ENCODE results near the gene SDK2.

Gene SDK2

GRCh38 chr17:73610331-73610911 is 33.8 kb downstream of the SDK2 start:
- no peak for DNase-seq (ENCODE audit: low spot score)

DNA sequence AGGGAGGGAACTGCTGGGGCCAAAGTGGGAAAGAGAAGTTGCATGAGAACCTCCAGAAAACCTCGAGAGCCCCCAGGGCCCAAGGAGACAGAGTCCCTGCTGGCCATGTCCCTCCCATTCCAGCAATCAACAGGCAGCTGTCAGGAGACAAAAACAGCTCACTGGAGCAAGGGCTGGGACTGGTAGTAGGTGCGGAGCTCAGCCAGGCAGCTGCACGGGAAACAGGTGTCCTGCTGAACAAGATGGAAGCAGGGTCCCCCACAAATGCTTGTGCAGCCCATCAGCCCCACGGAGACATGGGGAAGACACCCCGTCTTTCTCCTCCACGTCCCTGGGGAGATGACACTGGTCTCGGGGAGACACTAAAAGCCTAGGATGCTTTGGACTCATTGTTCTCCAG is 34.5 kb downstream of the SDK2 start:
- no peak for DNase-seq (ENCODE audit: low spot score)

DNA sequence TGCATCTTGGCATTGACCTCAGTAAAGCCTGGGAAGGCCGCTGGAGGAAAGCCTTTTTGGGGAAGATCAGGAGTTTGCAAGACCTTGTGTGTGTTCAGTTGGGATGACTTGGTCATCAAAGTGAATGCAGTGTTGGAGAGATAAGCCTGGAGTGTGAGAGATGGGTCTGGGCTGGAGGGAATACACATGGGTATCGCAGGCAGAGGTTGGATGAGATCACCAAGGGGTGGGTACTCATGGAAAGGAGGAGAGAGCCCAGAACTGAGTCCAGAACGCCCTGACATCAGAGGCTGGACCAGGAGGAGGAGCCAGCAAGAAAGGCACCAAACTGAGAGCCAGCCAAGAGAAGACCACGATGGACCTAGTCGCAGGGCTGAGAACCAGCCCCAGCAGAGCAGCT is 35.2 kb downstream of the SDK2 start:
- DNase-seq (ENCODE audit: low spot score): no peak

- no peak for DNase-seq (ENCODE audit: low spot score)
Measured at GRCh38 chr17:73605444-73605843, 38.8 kb downstream of the SDK2 start.

DNA sequence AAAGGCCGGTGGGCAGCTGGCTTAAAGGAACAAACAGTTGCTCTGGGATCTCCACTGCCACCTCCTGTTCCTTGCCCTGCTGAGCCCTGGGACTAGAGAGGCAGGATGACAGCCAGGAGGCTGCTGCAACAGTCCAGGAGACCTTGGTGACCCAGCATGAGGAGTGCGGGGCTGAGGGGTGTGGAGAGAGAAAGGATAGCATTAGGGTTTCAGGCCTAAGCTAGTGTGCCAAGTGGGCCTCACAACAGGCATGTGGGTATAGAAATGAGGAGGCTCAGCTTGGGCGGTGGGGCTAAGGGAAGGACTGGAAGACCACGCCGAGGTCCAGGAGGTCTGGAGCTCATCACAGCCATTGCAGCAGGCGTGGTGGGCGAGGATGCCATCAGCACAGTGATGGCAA is 39.8 kb downstream of the SDK2 start:
- no peak for DNase-seq (ENCODE audit: low spot score)

DNA sequence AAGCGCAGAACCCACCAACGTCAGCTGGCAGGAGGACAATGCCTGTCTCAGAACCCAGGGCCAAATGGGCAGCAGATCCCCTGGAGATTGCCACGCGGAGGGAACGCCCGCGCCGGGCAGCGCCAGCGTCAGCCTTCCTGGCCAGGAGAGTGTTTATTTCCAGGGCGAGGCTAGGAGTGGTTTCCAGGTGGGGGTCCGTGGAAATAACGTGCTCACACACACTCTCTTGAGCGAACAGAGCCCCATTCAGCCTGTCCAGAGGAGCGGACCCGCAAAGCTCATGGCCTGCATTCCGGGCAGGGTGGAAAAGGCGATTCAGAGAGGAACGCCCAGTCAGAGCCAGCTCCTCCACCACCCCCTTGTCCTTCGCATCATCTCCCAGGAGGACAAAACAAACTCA is 40.3 kb downstream of the SDK2 start:
- DNase-seq (ENCODE audit: low spot score): no peak

DNA sequence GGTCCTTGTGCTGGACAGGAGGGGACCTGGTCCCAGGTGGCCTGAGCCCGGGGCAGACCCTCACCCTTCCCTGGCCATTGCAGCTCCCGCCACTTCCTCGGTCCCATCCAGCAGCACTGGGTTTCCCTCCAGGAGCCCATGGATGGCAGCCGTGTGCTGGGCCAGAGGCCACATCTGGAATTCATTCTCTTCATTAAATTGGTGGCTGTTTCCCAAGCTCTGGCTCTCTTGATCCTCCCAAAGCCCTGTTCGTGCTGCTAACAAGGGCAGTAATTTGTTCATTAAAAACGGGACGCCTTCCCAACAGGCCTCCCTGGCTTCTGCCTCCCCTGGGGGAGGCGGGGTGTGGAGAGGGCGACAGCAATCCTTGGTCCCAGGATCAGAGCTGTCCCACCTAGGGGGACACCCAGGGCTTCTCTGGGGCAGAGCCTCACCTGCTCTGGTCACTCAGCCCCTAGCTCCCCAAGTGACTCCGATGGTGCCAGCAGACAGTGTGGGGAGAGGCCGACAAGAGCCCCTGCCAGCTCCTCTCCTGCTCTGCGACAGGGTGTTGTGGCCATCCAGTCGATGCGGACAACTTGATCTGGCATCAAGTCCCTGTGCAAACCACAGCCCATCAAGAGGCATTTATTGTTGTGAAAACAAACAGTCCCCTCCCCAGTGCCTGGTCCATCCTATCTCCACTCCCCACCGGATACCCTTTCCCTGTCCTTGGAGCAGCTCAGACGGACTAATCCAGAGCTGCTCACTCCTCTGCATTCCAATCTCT is 44.0 kb downstream of the SDK2 start:
- DNase-seq (ENCODE audit: low spot score): no peak

DNA sequence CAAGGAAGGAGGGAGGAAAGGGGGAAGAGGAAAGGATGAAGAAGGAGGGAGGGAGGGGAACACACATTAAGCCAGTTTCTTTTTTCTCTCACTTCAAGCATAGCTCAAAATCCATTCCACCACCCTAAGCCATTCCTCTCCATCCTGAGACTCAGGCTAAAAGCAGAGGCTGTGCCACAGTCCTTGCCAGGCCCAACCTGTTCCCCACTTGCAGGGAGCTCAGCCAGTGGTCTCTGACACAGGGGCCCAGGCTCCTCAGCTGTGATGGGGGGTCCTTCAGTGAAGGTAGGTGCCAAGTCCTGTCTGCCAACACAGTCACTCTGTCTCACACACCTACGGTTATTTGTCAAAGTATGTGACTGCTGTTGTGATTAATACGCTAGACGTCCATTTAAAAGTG is 44.6 kb downstream of the SDK2 start:
- no peak for DNase-seq (ENCODE audit: low spot score)

- DNase-seq (ENCODE audit: low spot score): no peak
Measured at GRCh38 chr17:73598212-73598611, 46.0 kb downstream of the SDK2 start.

DNA sequence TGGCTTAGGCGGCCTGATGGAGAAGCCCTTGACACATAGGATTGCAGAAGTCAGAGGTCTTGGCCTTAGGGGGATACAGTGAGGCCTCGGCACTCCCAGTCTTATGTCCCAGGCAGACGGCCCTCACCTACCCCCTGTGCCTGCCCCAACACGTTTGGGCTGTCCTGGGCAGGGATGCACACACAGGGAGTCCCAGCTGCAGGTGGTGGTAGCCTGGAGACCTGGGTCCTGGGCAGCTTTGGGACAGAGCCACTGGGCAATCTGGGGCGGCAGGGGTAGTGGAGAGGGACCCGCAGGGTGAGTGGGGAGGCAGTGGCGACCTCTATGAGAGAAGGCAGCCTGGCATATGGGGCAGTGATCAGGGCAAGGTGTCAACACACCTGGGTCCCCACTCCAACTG is 48.3 kb downstream of the SDK2 start:
- no peak for DNase-seq (ENCODE audit: low spot score)

GRCh38 chr17:73595479-73595878 is 48.8 kb downstream of the SDK2 start:
- no peak for DNase-seq (ENCODE audit: low spot score)

- DNase-seq (ENCODE audit: low spot score): no peak
Measured at GRCh38 chr17:73595068-73595467, 49.2 kb downstream of the SDK2 start.

DNA sequence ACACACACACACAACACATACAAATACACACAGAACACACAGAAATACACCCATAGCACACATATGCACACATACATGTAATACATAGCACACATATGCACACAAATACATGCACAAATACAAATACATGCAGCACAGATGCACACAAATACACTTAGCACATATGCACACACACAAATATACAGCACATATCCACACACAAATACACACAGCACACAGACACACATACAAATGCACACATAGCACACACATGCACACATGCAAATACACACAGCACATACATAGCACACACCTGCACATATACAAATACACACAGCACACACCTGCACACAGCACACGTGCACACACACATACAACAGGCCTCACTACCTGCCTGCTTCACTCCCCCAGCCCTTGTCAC is 49.6 kb downstream of the SDK2 start:
- DNase-seq (ENCODE audit: low spot score): no peak

DNA sequence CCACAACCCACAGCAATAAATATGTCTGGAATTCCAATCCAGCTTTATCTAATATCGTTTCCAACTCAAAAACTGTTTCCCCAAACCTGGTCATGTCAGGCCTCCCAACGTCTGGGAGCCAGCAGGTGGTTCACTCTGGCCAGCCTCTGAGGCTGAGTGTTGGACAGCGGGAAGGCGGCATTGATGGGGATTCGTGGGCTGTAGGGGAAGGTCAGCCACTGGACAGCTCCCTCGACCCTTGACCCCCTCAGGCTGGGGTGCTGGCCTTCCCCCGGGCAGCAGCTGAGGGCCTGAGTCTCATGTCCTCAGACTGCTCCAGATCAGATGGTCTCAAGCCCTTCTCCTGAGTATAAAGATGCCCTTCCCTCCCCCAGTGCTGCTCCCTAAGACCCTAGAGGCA is 50.2 kb downstream of the SDK2 start:
- no peak for DNase-seq (ENCODE audit: low spot score)

DNA sequence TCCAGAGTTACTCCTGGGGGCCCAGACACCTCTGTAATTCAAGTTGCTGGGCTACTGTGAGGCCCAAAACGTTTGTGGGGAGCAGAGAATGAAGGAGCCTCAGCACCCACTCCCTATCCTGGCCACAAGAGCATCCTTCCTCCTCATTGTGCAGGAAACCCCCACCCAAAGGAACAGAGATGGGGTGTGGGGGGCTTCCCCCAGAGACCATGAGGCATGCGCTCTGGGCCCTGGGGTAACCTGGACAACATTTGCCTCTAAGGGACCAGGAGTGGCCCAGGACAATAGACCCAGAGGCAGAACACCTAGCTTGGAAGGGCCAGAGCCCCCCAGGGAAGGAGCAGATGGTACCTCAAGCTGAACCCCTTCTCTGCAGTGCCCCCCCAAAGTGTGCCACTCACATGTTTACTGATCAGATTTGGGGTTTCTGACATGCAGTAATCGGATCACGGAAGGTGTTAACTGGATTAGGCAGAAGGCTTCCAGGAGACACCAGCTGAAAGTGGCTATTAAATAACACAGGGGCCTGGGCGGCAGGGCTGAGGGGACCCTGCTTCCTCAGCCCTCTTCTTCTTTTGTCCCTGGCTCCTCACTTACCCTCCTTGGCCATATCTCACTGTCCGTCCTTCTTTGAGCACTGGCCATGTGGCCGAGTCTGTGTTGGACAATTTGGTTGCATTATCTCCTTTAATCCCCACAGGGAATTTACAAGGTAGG is 50.8 kb downstream of the SDK2 start:
- no peak for DNase-seq (ENCODE audit: low spot score)

GRCh38 chr17:73592501-73592961 is 51.7 kb downstream of the SDK2 start:
- DNase-seq (ENCODE audit: low spot score): no peak

DNA sequence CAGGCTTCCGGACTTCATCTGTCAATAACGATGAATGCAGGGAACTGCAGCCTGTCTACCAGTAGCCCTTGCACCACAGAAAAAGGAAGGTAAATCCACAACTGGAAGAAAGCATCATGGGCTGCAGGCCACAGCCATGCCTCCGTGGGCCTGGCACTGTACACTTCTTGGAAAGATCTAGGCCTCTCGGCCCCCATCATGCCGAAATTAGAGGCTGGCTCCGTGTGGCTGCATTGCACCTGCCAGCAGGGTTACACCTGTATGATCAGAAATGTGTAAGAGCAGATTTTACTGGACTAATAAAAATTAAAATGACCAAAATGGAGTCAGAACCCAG is 52.2 kb downstream of the SDK2 start:
- no peak for DNase-seq (ENCODE audit: low spot score)

- no peak for DNase-seq (ENCODE audit: low spot score)
Measured at GRCh38 chr17:73591296-73592078, 52.8 kb downstream of the SDK2 start.

- DNase-seq (ENCODE audit: low spot score): no peak
Measured at GRCh38 chr17:73589363-73589980, 54.8 kb downstream of the SDK2 start.

DNA sequence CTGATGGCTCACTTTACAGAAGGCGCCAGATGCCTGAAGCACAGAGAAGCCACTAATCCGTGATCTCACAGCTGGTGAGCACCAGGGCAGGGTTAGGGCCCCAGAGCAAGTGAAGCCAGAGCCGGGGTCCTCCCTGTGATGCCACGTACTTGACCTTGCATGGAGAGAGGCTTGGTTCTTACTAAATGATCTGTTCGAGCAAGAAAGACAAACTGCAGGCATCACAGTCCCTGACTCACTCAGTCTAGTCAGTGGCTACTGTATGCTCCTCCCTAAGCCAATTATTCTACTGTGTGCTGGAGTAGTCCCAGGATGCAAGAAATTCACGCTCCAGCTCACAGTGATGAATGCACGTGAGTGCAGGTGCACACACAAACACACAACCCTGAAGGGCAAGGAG is 55.4 kb downstream of the SDK2 start:
- no peak for DNase-seq (ENCODE audit: low spot score)

- no peak for DNase-seq (ENCODE audit: low spot score)
Measured at GRCh38 chr17:73588301-73588846, 55.9 kb downstream of the SDK2 start.
